Uterus (tissue), 4 donors: Measurements from ENCODE around the gene LRRIQ4. TPM values are rescaled to one million over a fixed set of nuclear protein-coding genes. Genes with fewer than 3 reads are reported as not detected.
A peak's percentile ranks its signal among the peaks of the same experiment; 100 is the strongest.

Experiments
- DNase-seq, 2 donors: peaks; one replicate each; pipeline ENCODE4 v3.0.0-alpha.2; 2019 to 2020
- H3K27ac ChIP-seq, 2 donors: fragments of 200-600 bp; sonication (generic); 1 replicate in 1 of 2; 2 replicates in 1 of 2; pipeline ENCODE4 v1.5.1; 2016 to 2018
- H3K27me3 ChIP-seq, 2 donors: fragments of 200-600 bp; sonication (generic); one replicate each; pipeline ENCODE4 v1.5.1; 2018 to 2019; ENCODE audit warnings: control low read depth in 1 of 2
- H3K36me3 ChIP-seq, 2 donors: fragments of 200-600 bp; sonication (generic); one replicate each; pipeline ENCODE4 v1.5.1; 2019; ENCODE audit warnings: control low read depth in 1 of 2
- H3K4me1 ChIP-seq, 2 donors: fragments of 200-600 bp; sonication (generic); one replicate each; pipeline ENCODE4 v1.5.1; 2018 to 2019; ENCODE audit warnings: control low read depth in 1 of 2
- H3K4me3 ChIP-seq, 2 donors: fragments of 200-600 bp; sonication (generic); 1 replicate in 1 of 2; 2 replicates in 1 of 2; pipeline ENCODE4 v1.5.1; 2018 to 2019; ENCODE audit warnings: mild to moderate bottlenecking in 1 of 2
- H3K9me3 ChIP-seq, 2 donors: fragments of 200-600 bp; sonication (generic); one replicate each; pipeline ENCODE4 v1.5.1; 2019; ENCODE audit warnings: control low read depth in 1 of 2
- POLR2A ChIP-seq, 2 donors: fragments of 450-650 bp; IDR thresholded peaks; one replicate each; pipeline ENCODE4 v1.6.1; 2016; ENCODE audit warnings: antibody characterized with exemption in 2 of 2, mild to moderate bottlenecking in 1 of 2, moderate library complexity in 1 of 2
- intact Hi-C: fragments of 100-400 bp; cut with DNase I; formaldehyde crosslinking; loops from one replicate; pipeline ENCODE4 v1.15.1; 2023; ENCODE audit warnings: low total_unique reads
- total RNA-seq, 4 donors: library from RNA; depleted of rRNA in 3 of 4; stranded (reverse); fragments of >200 nt in 3 of 4; gene quantifications; one replicate each; pipeline versions ENCODE4 v1.1.0 to v1.2.4, GENCODE V29; 2014 to 2023
- TF ChIP-seq, protein P1 (sequence below), 4 experiments: fragments of 200-600 bp in 2 of 4; fragments of 450-650 bp in 2 of 4; sonication (generic) in 2 of 4; IDR thresholded peaks; one replicate each; pipeline ENCODE4 v1.5.1; 2016 to 2019; ENCODE audit warnings: antibody characterized with exemption in 4 of 4, mild to moderate bottlenecking in 2 of 4, moderate library complexity in 1 of 4
- donor health status: DM: yes; HTN: yes; CAD: no.

Gene LRRIQ4
- total RNA-seq, 4 donors from 2014 or later: 0.14 TPM; not detected in 3

DNA sequence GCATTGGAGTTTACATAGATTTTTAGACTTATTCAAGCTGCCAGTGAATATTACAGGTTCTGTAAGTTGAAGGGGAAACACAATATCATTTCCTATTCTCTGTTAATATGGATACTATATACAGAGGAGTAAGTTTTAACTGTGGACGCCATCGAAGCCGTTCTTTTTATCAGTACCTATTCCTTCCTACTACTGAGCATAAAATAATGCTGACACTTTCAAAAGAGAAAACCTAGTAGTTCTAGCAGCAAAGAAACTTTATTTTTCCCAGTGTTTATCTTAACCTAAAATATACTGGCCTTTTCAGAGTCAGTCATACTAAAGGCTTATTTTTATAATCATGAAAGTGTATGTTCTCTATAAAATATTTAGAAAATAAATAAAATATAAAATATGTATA is 42.8 kb downstream of the LRRIQ4 start:
- Histone ChIP-seq H3K9me3 (no peaks in the 10 kb centered on the region), H3K27ac (no peak overlapping the region), H3K4me3 (no peak overlapping the region), H3K4me1 (no peaks in the 10 kb centered on the region), H3K36me3 (no peaks in the 10 kb centered on the region), H3K27me3 (no peaks in the 10 kb centered on the region)
- no peak for DNase-seq
- TF ChIP-seq, protein P1, sequence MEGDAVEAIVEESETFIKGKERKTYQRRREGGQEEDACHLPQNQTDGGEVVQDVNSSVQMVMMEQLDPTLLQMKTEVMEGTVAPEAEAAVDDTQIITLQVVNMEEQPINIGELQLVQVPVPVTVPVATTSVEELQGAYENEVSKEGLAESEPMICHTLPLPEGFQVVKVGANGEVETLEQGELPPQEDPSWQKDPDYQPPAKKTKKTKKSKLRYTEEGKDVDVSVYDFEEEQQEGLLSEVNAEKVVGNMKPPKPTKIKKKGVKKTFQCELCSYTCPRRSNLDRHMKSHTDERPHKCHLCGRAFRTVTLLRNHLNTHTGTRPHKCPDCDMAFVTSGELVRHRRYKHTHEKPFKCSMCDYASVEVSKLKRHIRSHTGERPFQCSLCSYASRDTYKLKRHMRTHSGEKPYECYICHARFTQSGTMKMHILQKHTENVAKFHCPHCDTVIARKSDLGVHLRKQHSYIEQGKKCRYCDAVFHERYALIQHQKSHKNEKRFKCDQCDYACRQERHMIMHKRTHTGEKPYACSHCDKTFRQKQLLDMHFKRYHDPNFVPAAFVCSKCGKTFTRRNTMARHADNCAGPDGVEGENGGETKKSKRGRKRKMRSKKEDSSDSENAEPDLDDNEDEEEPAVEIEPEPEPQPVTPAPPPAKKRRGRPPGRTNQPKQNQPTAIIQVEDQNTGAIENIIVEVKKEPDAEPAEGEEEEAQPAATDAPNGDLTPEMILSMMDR (IDR thresholded peaks at IDR 0.05): no peak
- no peak for TF ChIP-seq POLR2A (IDR thresholded peaks at IDR 0.05)
- intact Hi-C loops: no loop called here

DNA sequence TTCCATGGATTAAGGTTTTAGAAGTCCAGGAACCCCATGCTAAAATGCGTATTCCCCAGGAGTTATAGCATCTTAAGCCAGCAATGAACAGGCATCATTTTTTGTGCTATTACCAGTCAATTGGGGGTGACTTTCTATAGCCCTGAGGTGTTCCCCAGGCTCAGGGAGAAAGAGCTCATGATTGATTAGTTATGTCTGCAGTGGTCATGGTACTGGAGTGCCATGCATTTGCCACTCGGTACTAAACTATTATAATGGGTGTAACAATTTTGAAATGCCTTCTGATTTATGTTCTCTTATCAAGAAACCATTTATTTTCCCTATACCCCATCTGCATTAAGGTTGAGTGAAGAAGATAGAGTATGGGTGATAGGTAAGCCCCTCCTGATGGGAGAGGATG is 45.1 kb downstream of the LRRIQ4 start:
- H3K4me1 ChIP-seq: no peaks in the 10 kb centered on the region
- intact Hi-C loops: no loop called here
- TF ChIP-seq, protein P1 (IDR thresholded peaks at IDR 0.05): no peak
- TF ChIP-seq POLR2A (IDR thresholded peaks at IDR 0.05): no peak
- H3K27ac ChIP-seq: no peak overlapping the region
- no peaks in the 10 kb centered on the region for H3K9me3 ChIP-seq
- H3K4me3 ChIP-seq: no peak overlapping the region
- H3K36me3 ChIP-seq: no peaks in the 10 kb centered on the region
- no peak for DNase-seq
- H3K27me3 ChIP-seq: no peaks in the 10 kb centered on the region

DNA sequence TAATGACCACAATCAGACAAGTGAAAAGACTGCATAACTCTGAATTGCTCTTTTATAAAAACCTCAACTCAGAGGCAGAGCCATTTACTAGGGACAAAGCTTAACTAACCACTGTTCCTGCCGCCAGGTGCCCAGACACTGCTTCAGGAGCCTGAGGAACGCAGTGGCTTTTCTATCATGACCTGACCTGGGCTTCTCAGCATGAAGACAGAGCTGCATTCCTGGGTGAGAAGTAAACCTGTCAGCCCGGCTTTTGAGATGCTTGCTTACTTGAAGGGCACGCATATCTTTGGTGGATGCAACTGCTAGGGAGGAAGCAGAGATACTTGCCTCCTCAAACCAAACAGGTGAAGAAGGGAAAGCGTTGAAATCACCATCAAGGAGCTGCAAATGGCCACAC is 49.2 kb downstream of the LRRIQ4 start:
- Histone ChIP-seq H3K4me1 (no peaks in the 10 kb centered on the region), H3K27ac (no peak overlapping the region), H3K4me3 (no peak overlapping the region), H3K9me3 (no peaks in the 10 kb centered on the region), H3K36me3 (no peaks in the 10 kb centered on the region), H3K27me3 (no peaks in the 10 kb centered on the region)
- intact Hi-C loops: no loop called here
- no peak for DNase-seq
- TF ChIP-seq, protein P1 (IDR thresholded peaks at IDR 0.05): no peak
- TF ChIP-seq POLR2A (IDR thresholded peaks at IDR 0.05): no peak

DNA sequence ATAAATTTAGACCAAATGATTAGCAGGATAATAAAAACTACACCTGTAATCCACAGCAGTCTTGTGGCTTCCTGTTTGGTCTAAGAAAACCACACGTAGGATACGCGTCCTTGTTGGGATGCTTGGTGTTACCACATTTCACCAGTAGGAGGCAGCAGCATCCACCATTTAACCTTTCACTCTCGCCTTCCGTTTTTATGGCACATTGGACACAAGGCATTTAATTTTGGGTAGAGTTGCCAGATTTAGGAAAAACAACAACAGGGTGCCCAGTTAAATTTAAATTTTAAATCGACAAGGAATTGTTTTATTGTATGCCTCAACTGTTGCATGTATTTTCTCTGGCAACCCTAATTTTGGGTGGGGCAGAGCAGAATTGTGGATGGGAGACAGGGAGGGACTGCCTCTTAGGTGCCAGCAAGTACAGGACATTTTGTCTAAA is 50.8 kb downstream of the LRRIQ4 start:
- Histone ChIP-seq H3K9me3 (no peaks in the 10 kb centered on the region), H3K36me3 (no peaks in the 10 kb centered on the region), H3K27me3 (no peaks in the 10 kb centered on the region), H3K27ac (no peak overlapping the region), H3K4me3 (no peak overlapping the region), H3K4me1 (no peaks in the 10 kb centered on the region)
- no peak for TF ChIP-seq POLR2A (IDR thresholded peaks at IDR 0.05)
- TF ChIP-seq, protein P1 (IDR thresholded peaks at IDR 0.05): peak; percentile 50 to 72 (median 68)
- DNase-seq: peak; percentile 44 to 45
- intact Hi-C loops: no loop called here

DNA sequence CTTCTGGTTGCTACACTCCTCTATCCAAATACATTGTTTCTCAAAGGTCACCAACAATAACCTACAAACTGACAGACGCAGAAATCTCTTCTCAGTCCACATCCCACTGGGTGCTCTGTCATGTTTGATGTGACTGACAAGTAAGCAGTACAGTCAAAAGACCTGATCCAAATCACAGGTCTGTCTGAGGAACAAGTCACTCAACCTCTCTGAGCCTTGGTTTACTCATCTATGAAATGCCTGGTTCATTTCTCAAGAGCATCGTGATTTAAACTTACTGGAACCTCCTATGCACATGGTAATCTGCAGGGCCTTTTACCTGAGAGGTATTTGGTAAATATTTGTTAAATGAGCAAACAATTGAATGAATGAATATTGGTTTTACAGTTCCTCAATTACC is 51.6 kb downstream of the LRRIQ4 start:
- DNase-seq: no peak

More for the DNA sequence above, 51.6 kb downstream of the LRRIQ4 start:
- Histone ChIP-seq H3K27me3 (no peaks in the 10 kb centered on the region), H3K4me3 (no peak overlapping the region), H3K9me3 (no peaks in the 10 kb centered on the region), H3K36me3 (no peaks in the 10 kb centered on the region), H3K27ac (no peak overlapping the region), H3K4me1 (no peaks in the 10 kb centered on the region)
- TF ChIP-seq, protein P1 (IDR thresholded peaks at IDR 0.05): no peak
- TF ChIP-seq POLR2A (IDR thresholded peaks at IDR 0.05): no peak
- intact Hi-C loops: no loop called here
